Nasal cavity respiratory epithelium epithelial cell of viscerocranial mucosa (primary cell): ENCODE measurements around the gene LRRC3. TPM values are rescaled to one million over a fixed set of nuclear protein-coding genes. Genes with fewer than 3 reads are reported as not detected.

Experiments used
- total RNA-seq: library from RNA; depleted of rRNA; stranded (reverse); fragments of >200 nt; gene quantifications from 2 replicates; pipeline ENCODE4 v1.2.3, GENCODE V29; 2014

LRRC3 gene
- 0.34 and 1.4 TPM in 2 replicates for total RNA-seq

GRCh38 chr21:44454747-44455523 is at the start of gene LRRC3:
Gene LRRC3, plus strand, starts transcription at chr21:44455510. Its CDS starts 1,135 bp downstream, at chr21:44456645.

Other genes with a start within 250 kb of the LRRC3 start
- gene ICOSLG, start 214.6 kb upstream of the LRRC3 start, total RNA-seq: 1.0 and 3.3 TPM in 2 replicates
- not detected in 2 replicates for gene DNMT3L, start 193.6 kb upstream of the LRRC3 start, total RNA-seq
- not detected in 2 replicates for gene AIRE, start 169.6 kb upstream of the LRRC3 start, total RNA-seq
- 110 and 198 TPM in 2 replicates for gene PFKL, start 155.5 kb upstream of the LRRC3 start, total RNA-seq
- gene CFAP410, start 116.1 kb upstream of the LRRC3 start, total RNA-seq: 4.1 and 4.8 TPM in 2 replicates
- 0.14 TPM in 1 of 2 replicates, not detected in the other for gene TRPM2, start 101.9 kb upstream of the LRRC3 start, total RNA-seq
- not detected in 2 replicates for gene KRTAP10-1, start 84.7 kb downstream of the LRRC3 start, total RNA-seq
- gene KRTAP10-2, start 96.0 kb downstream of the LRRC3 start, total RNA-seq: not detected in 2 replicates
- gene KRTAP10-3, start 103.3 kb downstream of the LRRC3 start, total RNA-seq: not detected in 2 replicates
- not detected in 2 replicates for gene KRTAP10-4, start 118.2 kb downstream of the LRRC3 start, total RNA-seq
- not detected in 2 replicates for gene KRTAP10-5, start 125.1 kb downstream of the LRRC3 start, total RNA-seq
- not detected in 2 replicates for gene KRTAP10-6, start 137.0 kb downstream of the LRRC3 start, total RNA-seq
- gene KRTAP10-7, start 145.1 kb downstream of the LRRC3 start, total RNA-seq: not detected in 2 replicates
- not detected in 2 replicates for gene KRTAP10-8, start 156.6 kb downstream of the LRRC3 start, total RNA-seq
- not detected in 2 replicates for gene KRTAP10-9, start 171.6 kb downstream of the LRRC3 start, total RNA-seq
- not detected in 2 replicates for gene KRTAP10-10, start 181.8 kb downstream of the LRRC3 start, total RNA-seq
- gene KRTAP10-11, start 190.9 kb downstream of the LRRC3 start, total RNA-seq: not detected in 2 replicates
- gene KRTAP12-4, start 199.1 kb downstream of the LRRC3 start, total RNA-seq: not detected in 2 replicates
- not detected in 2 replicates for gene KRTAP12-3, start 202.4 kb downstream of the LRRC3 start, total RNA-seq
- gene KRTAP12-2, start 211.4 kb downstream of the LRRC3 start, total RNA-seq: not detected in 2 replicates
- gene KRTAP12-1, start 226.7 kb downstream of the LRRC3 start, total RNA-seq: not detected in 2 replicates
- not detected in 2 replicates for gene KRTAP10-12, start 241.7 kb downstream of the LRRC3 start, total RNA-seq